NB4 (cell line): Measurements from ENCODE around the gene DNAJC1.

Experiments
- CTCF ChIP-seq: IDR thresholded peaks from one replicate; pipeline ENCODE4 v1.5.1; 2012; ENCODE audit warnings: low read depth, low read length
- POLR2A ChIP-seq: IDR thresholded peaks from 2 replicates; pipeline ENCODE4 v1.6.1; 2011; ENCODE audit warnings: mild to moderate bottlenecking; ENCODE audit not compliant: insufficient read length; ENCODE audit errors: extremely low read depth

- TF ChIP-seq CTCF = no peak
- no peak for TF ChIP-seq POLR2A
These were observed 10.0 kb downstream of the DNAJC1 start for GRCh38 chr10:21993360-21994001.
